ENCODE measurements around the gene TCF23. TPM values are rescaled to one million over a fixed set of nuclear protein-coding genes. Genes with fewer than 3 reads are reported as not detected.
"Not testable (repeated sequence)": the region's sequence is repeated elsewhere in the genome, so short reads cannot be mapped to it uniquely, and the experiment has no call there.

TCF23 gene
- total RNA-seq, 1 experiment from 2014 or later: 0.03 TPM

- ChIA-PET CTCF (interaction anchor here (0.6 to 0.9 kb wide), 3 partner anchors 16 to 95 kb away, joined by 3 read pairs; no protein-coding TSS in a partner anchor), POLR2A (interaction anchor here (0.5 kb wide), 1 partner anchor 118 kb away, joined by 4 read pairs; no protein-coding TSS in a partner anchor)
- intact Hi-C loops (cut with micrococcal nuclease; ENCODE audit: unreplicated experiment) (no loop called here), in situ Hi-C loops (cut with HindIII; ENCODE audit: low pct_unique_long_range_greater_than_20kb, low sequenced_read_pairs) (no loop called here)
- Histone ChIP-seq H3K4me1 (ENCODE audit: control insufficient read depth, insufficient read depth, low read length) (no peaks in the 10 kb centered on the region), H3K27me3 (ENCODE audit: control insufficient read depth, insufficient read depth, low read length) (peaks cover 2% of the 10 kb centered on the region), H3K9me3 (ENCODE audit: control insufficient read depth, insufficient read depth, low read depth, low read length) (no peaks in the 10 kb centered on the region), H3K36me3 (ENCODE audit: control insufficient read depth, insufficient read depth, low read length) (no peaks in the 10 kb centered on the region), H3K4me3 (ENCODE audit: low read depth in 2 of 2, low read length in 2 of 2) (no peak overlapping the region), H3K27ac (ENCODE audit: low read length) (no peak overlapping the region)
- no TSS peak for BruUV-seq (replicated peaks)
- DNase-seq (ENCODE audit: low read depth, low spot score): no peak
- ATAC-seq: peak; percentile 63; the same call in 1 of the 2 replicates
- TF ChIP-seq REST (IDR thresholded peaks at IDR 0.05; ENCODE audit: insufficient read depth in 1 of 2, low read depth in 2 of 2, low read length in 1 of 2) (no peak), POLR2AphosphoS5 (IDR thresholded peaks at IDR 0.05; ENCODE audit: low read depth, low read length) (no peak), CTCF (IDR thresholded peaks at IDR 0.05) (no peak), TCF7L2 (IDR thresholded peaks at IDR 0.05; ENCODE audit: low read depth, low read length) (no peak), SIN3A (IDR thresholded peaks at IDR 0.05; ENCODE audit: borderline replicate concordance, insufficient read depth, low read depth, low read length) (no peak)
Measured at GRCh38 chr2:27174638-27175037, 25.8 kb downstream of the TCF23 start.

GRCh38 chr2:27175330-27175729 is 26.5 kb downstream of the TCF23 start:
- H3K27me3 ChIP-seq (ENCODE audit: control insufficient read depth, insufficient read depth, low read length): peaks cover 2% of the 10 kb centered on the region
- ChIA-PET CTCF (interaction anchor here (0.8 to 0.9 kb wide), 2 partner anchors 16 kb away, joined by 3 read pairs; no protein-coding TSS in a partner anchor), POLR2A (no interaction called here)
- no peak overlapping the region for H3K27ac ChIP-seq (ENCODE audit: low read length)
- H3K4me3 ChIP-seq (ENCODE audit: low read depth in 2 of 2, low read length in 2 of 2): no peak overlapping the region
- no peak for ATAC-seq
- H3K36me3 ChIP-seq (ENCODE audit: control insufficient read depth, insufficient read depth, low read length): no peaks in the 10 kb centered on the region
- TF ChIP-seq REST (IDR thresholded peaks at IDR 0.05; ENCODE audit: insufficient read depth in 1 of 2, low read depth in 2 of 2, low read length in 1 of 2) (no peak), TCF7L2 (IDR thresholded peaks at IDR 0.05; ENCODE audit: low read depth, low read length) (no peak), CTCF (IDR thresholded peaks at IDR 0.05) (no peak), SIN3A (IDR thresholded peaks at IDR 0.05; ENCODE audit: borderline replicate concordance, insufficient read depth, low read depth, low read length) (no peak), POLR2AphosphoS5 (IDR thresholded peaks at IDR 0.05; ENCODE audit: low read depth, low read length) (no peak)
- no TSS peak for BruUV-seq (replicated peaks)
- no peaks in the 10 kb centered on the region for H3K4me1 ChIP-seq (ENCODE audit: control insufficient read depth, insufficient read depth, low read length)
- H3K9me3 ChIP-seq (ENCODE audit: control insufficient read depth, insufficient read depth, low read depth, low read length): no peaks in the 10 kb centered on the region
- no peak for DNase-seq (ENCODE audit: low read depth, low spot score)
- intact Hi-C loops (cut with micrococcal nuclease; ENCODE audit: unreplicated experiment) (no loop called here), in situ Hi-C loops (cut with HindIII; ENCODE audit: low pct_unique_long_range_greater_than_20kb, low sequenced_read_pairs) (no loop called here)

GRCh38 chr2:27175781-27176180 is 27.0 kb downstream of the TCF23 start:
- H3K36me3 ChIP-seq (ENCODE audit: control insufficient read depth, insufficient read depth, low read length); CTCF ChIA-PET; H3K27me3 ChIP-seq (ENCODE audit: control insufficient read depth, insufficient read depth, low read length); in situ Hi-C loops (cut with HindIII; ENCODE audit: low pct_unique_long_range_greater_than_20kb, low sequenced_read_pairs); ATAC-seq; H3K27ac ChIP-seq (ENCODE audit: low read length); H3K4me3 ChIP-seq (ENCODE audit: low read depth in 2 of 2, low read length in 2 of 2); H3K9me3 ChIP-seq (ENCODE audit: control insufficient read depth, insufficient read depth, low read depth, low read length); DNase-seq (ENCODE audit: low read depth, low spot score); H3K4me1 ChIP-seq (ENCODE audit: control insufficient read depth, insufficient read depth, low read length); intact Hi-C loops (cut with micrococcal nuclease; ENCODE audit: unreplicated experiment); POLR2A ChIA-PET; BruUV-seq (replicated peaks): not testable (repeated sequence)
